Endodermal cell (in vitro differentiated cells): ENCODE data around the gene TAX1BP1. TPM values are rescaled to one million over a fixed set of nuclear protein-coding genes. Genes with fewer than 3 reads are reported as not detected.
"Not testable (repeated sequence)": the region's sequence is repeated elsewhere in the genome, so short reads cannot be mapped to it uniquely, and the experiment has no call there.

Experiments used
- DNase-seq: peaks from one replicate; pipeline ENCODE4 v3.0.0-alpha.2; 2017
- H3K27ac ChIP-seq: 2 replicates; pipeline ENCODE4 v1.5.1; 2013; ENCODE audit warnings: mild to moderate bottlenecking, low read depth, low read length, moderate library complexity
- H3K27me3 ChIP-seq: 2 replicates; pipeline ENCODE4 v1.6.1; 2013; ENCODE audit warnings: mild to moderate bottlenecking, low read length, moderate library complexity; ENCODE audit not compliant: insufficient read depth, control insufficient read depth, poor library complexity, severe bottlenecking
- H3K36me3 ChIP-seq: 2 replicates; pipeline ENCODE4 v1.7.0; 2013; ENCODE audit warnings: mild to moderate bottlenecking, low read length, moderate library complexity; ENCODE audit not compliant: control insufficient read depth, insufficient read depth
- H3K4me1 ChIP-seq: one replicate; pipeline ENCODE4 v1.7.0; 2013; ENCODE audit warnings: low read length; ENCODE audit not compliant: control insufficient read depth, insufficient read depth
- H3K4me3 ChIP-seq: 2 replicates; pipeline ENCODE4 v1.5.1; 2013; ENCODE audit warnings: mild to moderate bottlenecking, low read length, moderate library complexity
- H3K9ac ChIP-seq: 2 replicates; pipeline ENCODE4 v1.6.1; 2013; ENCODE audit warnings: mild to moderate bottlenecking, low read length, moderate library complexity; ENCODE audit not compliant: poor library complexity, severe bottlenecking; ENCODE audit errors: extremely low read depth
- H3K9me3 ChIP-seq: 2 replicates; pipeline ENCODE4 v1.6.1; 2013; ENCODE audit warnings: mild to moderate bottlenecking, low read length, moderate library complexity; ENCODE audit not compliant: control insufficient read depth
- H3K27ac Mint-ChIP-seq: 2 replicates; pipeline ENCODE4 v1.8.0; 2020; ENCODE audit warnings: mixed read lengths
- H3K27me3 Mint-ChIP-seq: 2 replicates; pipeline ENCODE4 v1.8.0; 2021; ENCODE audit warnings: mild to moderate bottlenecking, mixed read lengths; ENCODE audit not compliant: insufficient read depth
- H3K36me3 Mint-ChIP-seq: 2 replicates; pipeline ENCODE4 v1.8.0; 2020; ENCODE audit warnings: low read depth, mixed read lengths
- H3K4me1 Mint-ChIP-seq: 2 replicates; pipeline ENCODE4 v1.8.0; 2020; ENCODE audit warnings: mixed read lengths
- H3K4me3 Mint-ChIP-seq: 2 replicates; pipeline ENCODE4 v1.8.0; 2020; ENCODE audit warnings: mild to moderate bottlenecking, moderate library complexity, mixed read lengths
- H3K9me3 Mint-ChIP-seq: 2 replicates; pipeline ENCODE4 v1.8.0; 2020; ENCODE audit warnings: mild to moderate bottlenecking, mixed read lengths
- WGBS, 2 experiments: methylation state at CpG; one replicate each; pipeline versions ENCODE4 v1.1.5 to v1.1.7; 2013; ENCODE audit warnings: missing lambda C conversion rate in 2 of 2, mixed read lengths in 1 of 2; ENCODE audit not compliant: insufficient coverage in 1 of 2, insufficient read length in 1 of 2; 5-methylcytosine and 5-hydroxymethylcytosine counted together
- total RNA-seq, 2 donors: library from RNA; stranded (reverse); fragmentation: NEBNext Ultra II Directional in 1 of 2; extraction: Animal tissue kit (Norgen Biotek cat#: 25700) in 1 of 2; gene quantifications; 2 replicates in 1 of 2; 3 replicates in 1 of 2; pipeline ENCODE4 v1.2.1, GENCODE V29; 2021
- TF ChIP-seq, protein P1 (sequence below): fragments of 200-600 bp; sonication (generic); conservative IDR thresholded peaks from 2 replicates; pipeline ENCODE4 v1.5.0; 2021; ENCODE audit warnings: antibody characterized with exemption, mild to moderate bottlenecking

The TAX1BP1 gene
- total RNA-seq, 2 donors from 2014 or later, result 100 to 114 TPM

- Mint-ChIP-seq H3K27me3 (no peaks in the 10 kb centered on the region), H3K27ac (no peak overlapping the region), H3K4me1 (no peaks in the 10 kb centered on the region), H3K36me3 (peaks cover 8% of the 10 kb centered on the region), H3K4me3 (no peak overlapping the region), H3K9me3 (peaks cover 6% of the 10 kb centered on the region)
- TF ChIP-seq, protein P1, sequence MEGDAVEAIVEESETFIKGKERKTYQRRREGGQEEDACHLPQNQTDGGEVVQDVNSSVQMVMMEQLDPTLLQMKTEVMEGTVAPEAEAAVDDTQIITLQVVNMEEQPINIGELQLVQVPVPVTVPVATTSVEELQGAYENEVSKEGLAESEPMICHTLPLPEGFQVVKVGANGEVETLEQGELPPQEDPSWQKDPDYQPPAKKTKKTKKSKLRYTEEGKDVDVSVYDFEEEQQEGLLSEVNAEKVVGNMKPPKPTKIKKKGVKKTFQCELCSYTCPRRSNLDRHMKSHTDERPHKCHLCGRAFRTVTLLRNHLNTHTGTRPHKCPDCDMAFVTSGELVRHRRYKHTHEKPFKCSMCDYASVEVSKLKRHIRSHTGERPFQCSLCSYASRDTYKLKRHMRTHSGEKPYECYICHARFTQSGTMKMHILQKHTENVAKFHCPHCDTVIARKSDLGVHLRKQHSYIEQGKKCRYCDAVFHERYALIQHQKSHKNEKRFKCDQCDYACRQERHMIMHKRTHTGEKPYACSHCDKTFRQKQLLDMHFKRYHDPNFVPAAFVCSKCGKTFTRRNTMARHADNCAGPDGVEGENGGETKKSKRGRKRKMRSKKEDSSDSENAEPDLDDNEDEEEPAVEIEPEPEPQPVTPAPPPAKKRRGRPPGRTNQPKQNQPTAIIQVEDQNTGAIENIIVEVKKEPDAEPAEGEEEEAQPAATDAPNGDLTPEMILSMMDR, result peak; percentile 39
- no peaks in the 10 kb centered on the region for H3K27me3 ChIP-seq
- 95% methylated on average over 5 of the region's 5 CpGs for WGBS, 2 experiments
- H3K27ac ChIP-seq, result no peak overlapping the region
- no peak overlapping the region for H3K4me3 ChIP-seq
- no peaks in the 10 kb centered on the region for H3K9me3 ChIP-seq
- no peaks in the 10 kb centered on the region for H3K4me1 ChIP-seq
- H3K9ac ChIP-seq, result no peak overlapping the region
- no peaks in the 10 kb centered on the region for H3K36me3 ChIP-seq
- DNase-seq, result no peak
Observed at GRCh38 chr7:27850531-27850930, 110.6 kb downstream of the TAX1BP1 start.

DNA sequence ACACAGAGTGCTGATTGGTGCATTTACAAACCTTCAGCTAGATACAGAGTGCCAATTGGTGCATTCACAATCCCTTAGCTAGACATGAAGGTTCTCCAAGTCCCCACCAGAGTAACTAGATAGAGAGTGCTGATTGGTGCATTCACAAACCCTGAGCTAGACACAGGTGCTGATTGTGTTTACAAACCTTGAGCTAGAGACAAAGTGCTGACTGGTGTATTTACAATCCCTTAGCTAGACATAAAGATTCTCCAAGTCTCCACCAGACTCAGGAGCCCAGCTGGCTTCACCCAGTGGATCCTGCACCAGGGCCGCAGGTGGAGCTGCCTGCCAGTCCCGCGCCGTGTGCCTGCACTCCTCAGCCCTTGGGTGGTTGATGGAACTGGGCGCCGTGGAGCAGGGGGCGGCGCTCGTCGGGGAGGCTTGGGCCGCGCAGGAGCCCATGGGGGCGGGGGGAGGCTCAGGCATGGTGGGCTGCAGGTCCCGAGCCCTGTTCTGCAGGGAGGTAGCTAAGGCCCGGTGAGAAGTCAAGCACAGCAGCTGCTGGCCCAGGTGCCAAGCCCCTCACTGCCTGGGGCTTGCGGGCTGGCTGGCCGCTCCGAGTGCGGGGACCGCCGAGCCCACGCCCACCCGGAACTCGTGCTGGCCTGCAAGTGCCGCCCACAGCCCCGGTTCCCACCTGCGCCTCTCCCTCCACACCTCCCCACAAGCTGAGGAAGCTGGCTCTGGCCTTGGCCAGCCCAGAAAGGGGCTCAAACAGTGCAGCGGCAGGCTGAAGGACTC lies 116.9 kb downstream of the TAX1BP1 start:
- not testable (repeated sequence) for H3K4me3 ChIP-seq, H3K9me3 ChIP-seq, H3K27ac ChIP-seq, H3K27me3 Mint-ChIP-seq, H3K9ac ChIP-seq, H3K27ac Mint-ChIP-seq, H3K36me3 ChIP-seq, H3K4me1 Mint-ChIP-seq, H3K4me1 ChIP-seq, H3K4me3 Mint-ChIP-seq, H3K27me3 ChIP-seq
- whole genome bisulfite sequencing, 2 experiments, result 94 to 100% methylated on average over 4 to 28 of the region's 28 CpGs
- Mint-ChIP-seq H3K36me3 (peaks cover 36% of the 10 kb centered on the region), H3K9me3 (peaks cover 36% of the 10 kb centered on the region)
- peak; percentile 31 for DNase-seq

DNA sequence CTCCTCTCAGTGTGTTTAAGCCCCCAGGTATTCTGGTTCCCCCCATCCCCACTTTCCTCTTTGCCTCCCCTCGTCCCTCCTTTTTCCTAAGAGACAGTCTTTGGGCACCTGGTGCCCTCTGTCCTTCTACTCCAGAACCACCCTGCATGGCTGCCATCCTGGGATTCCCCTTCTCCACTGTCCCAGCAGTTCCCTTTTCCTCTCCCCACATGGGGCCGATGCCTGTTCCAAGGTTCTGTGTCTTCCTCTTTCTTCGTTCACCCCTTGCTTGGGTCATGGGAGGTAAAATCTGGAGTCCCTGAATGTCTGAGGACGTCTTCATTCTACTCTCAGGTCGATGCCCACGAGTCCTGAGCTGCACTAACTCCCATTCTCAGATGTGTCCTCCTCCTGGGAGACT lies 120.8 kb downstream of the TAX1BP1 start:
- no peaks in the 10 kb centered on the region for H3K4me1 Mint-ChIP-seq
- peaks cover 25% of the 10 kb centered on the region for H3K36me3 Mint-ChIP-seq
- H3K9ac ChIP-seq, result no peak overlapping the region
- H3K36me3 ChIP-seq, result no peaks in the 10 kb centered on the region
- H3K4me1 ChIP-seq, result no peaks in the 10 kb centered on the region
- TF ChIP-seq, protein P1, result no peak
- no peaks in the 10 kb centered on the region for H3K27me3 ChIP-seq
- no peak overlapping the region for H3K27ac Mint-ChIP-seq
- no peaks in the 10 kb centered on the region for H3K9me3 ChIP-seq
- H3K27me3 Mint-ChIP-seq, result no peaks in the 10 kb centered on the region
- peaks cover 27% of the 10 kb centered on the region for H3K9me3 Mint-ChIP-seq
- peak; percentile 33 for DNase-seq
- no peak overlapping the region for H3K4me3 Mint-ChIP-seq
- WGBS, 2 experiments, result 93 to 96% methylated on average over 6 of the region's 6 CpGs
- no peak overlapping the region for H3K27ac ChIP-seq
- H3K4me3 ChIP-seq, result no peak overlapping the region
